Activated naive CD8-positive, alpha-beta T cell treated with anti-CD3 and anti-CD28 coated beads, Interleukin-2, amount 50 U/mL, for 24 hours (primary cell): ENCODE data around the gene SLC35G1.

Source experiments
- ATAC-seq: fragments of 150-1000 bp; cut with Tn5 transposase; one replicate; pipeline ENCODE4 v1.10.0; 2021
- DNase-seq: peaks from one replicate; pipeline ENCODE4 v3.0.0; 2021
- H3K27ac Mint-ChIP-seq: one replicate; pipeline ENCODE4 v1.8.0; 2021; ENCODE audit warnings: mild to moderate bottlenecking, mixed read lengths
- H3K27me3 Mint-ChIP-seq: one replicate; pipeline ENCODE4 v1.8.0; 2021; ENCODE audit warnings: mixed read lengths
- H3K36me3 Mint-ChIP-seq: one replicate; pipeline ENCODE4 v1.8.0; 2021; ENCODE audit warnings: low read depth, mixed read lengths
- H3K4me1 Mint-ChIP-seq: one replicate; pipeline ENCODE4 v1.8.0; 2021; ENCODE audit warnings: mixed read lengths
- H3K4me3 Mint-ChIP-seq: one replicate; pipeline ENCODE4 v1.8.0; 2021; ENCODE audit warnings: mild to moderate bottlenecking, moderate library complexity, mixed read lengths
- H3K9me3 Mint-ChIP-seq: one replicate; pipeline ENCODE4 v1.8.0; 2021; ENCODE audit warnings: mixed read lengths

Gene SLC35G1

DNA sequence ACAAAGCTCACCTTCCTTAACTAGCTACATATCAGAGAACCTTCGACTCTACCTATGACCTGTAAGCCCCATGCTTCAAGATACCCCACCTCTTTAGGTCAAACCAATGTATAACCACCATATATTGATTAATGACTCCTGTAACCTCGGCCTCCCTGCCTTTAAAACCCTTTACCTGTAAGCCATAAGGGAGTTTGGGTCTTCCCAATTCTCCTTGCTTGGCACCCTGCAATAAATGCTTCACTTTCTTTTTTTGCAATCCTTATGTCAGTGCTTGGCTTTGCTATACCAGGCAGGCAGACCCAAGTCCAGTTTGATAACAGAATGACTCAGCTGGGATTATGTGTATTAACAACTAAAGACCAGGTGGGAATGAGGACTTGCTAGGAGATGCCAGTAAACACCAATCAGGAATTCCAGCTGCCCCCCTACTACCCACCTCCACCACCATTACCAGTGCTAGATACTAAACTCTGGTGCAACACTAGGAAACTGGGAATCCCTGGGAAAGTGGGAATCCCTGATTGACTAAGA is 22.0 kb upstream of the SLC35G1 start:
- ATAC-seq (no peak), DNase-seq (no peak)
- H3K36me3 Mint-ChIP-seq: no peaks in the 10 kb centered on the region
- H3K4me1 Mint-ChIP-seq: no peaks in the 10 kb centered on the region
- no peak overlapping the region for H3K27ac Mint-ChIP-seq
- no peak overlapping the region for H3K4me3 Mint-ChIP-seq
- H3K27me3 Mint-ChIP-seq: peaks cover 20% of the 10 kb centered on the region
- no peaks in the 10 kb centered on the region for H3K9me3 Mint-ChIP-seq

DNA sequence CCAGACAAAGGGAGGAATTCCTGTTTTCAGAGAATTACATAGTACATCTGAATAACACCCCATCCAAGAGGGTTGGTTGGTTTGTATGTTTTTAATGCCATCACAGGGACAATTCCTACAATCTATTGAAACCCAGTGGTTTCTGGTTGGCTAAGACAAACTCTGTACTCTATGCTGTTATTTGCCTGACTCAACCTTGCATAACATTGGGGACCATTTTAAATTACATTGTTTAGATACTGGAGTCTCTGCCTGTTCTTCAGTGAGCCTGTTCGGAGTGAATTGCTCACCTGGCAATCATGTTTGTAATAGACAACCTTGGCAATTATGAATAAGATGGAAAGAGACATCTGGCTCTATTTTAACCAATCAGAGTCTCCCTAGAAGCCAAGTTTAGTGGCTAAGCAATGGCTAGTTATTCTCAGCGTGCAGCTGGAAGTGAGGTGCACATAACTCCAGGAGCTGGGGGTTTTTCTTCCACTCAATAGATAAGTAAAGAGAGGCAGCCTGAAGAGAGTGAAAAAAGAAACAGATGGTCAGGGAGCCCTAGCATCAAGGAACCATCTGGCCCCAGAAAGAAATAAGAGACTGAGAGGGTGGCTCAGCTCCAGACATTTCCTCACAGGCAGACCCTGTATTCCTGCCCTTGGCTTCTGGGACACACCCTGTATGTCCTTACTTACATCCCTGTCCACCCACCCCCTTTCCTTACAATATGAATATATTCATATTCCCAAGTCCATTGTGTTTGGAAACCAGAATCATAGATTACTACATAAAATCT is 21.2 kb upstream of the SLC35G1 start:
- Mint-ChIP-seq H3K27me3 (peaks cover 20% of the 10 kb centered on the region), H3K36me3 (no peaks in the 10 kb centered on the region), H3K4me3 (no peak overlapping the region), H3K9me3 (no peaks in the 10 kb centered on the region), H3K4me1 (no peaks in the 10 kb centered on the region), H3K27ac (no peak overlapping the region)
- no peak for DNase-seq
- ATAC-seq: no peak

DNA sequence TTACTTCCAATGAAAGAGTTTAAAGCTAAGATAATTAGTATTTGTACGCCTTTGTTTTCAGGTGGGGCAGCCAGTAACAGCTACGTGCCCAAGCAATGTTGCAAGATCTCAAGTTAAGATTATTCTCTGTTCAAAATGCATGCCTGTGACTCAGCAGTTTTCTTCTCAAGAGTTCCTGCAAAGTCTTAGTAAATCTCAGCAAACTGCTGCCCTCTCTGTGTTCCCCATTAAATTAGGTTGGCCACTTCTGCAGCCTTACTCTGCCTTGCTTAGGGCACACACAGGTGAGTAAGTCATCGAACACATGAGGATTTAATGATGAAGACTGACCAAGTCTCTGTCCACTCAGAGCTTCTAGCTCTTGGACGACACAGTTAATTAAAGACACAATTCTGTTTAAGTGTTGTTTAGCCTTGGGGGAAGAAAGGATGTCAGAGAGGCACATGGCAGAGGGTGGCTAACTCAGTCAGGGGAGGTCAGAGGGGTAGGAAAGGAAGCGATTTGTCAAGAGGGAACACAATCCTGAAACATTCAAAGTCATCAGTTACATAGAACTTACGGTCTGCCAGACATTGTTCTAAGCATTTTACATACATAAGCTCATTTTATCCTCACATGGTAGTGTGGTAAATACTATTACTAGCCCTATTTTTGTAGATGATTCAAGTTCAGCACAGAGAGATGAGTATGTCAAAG is 20.2 kb upstream of the SLC35G1 start:
- Mint-ChIP-seq H3K4me3 (no peak overlapping the region), H3K27ac (no peak overlapping the region), H3K36me3 (no peaks in the 10 kb centered on the region), H3K9me3 (no peaks in the 10 kb centered on the region), H3K27me3 (peaks cover 16% of the 10 kb centered on the region), H3K4me1 (no peaks in the 10 kb centered on the region)
- DNase-seq: no peak
- ATAC-seq: no peak

DNA sequence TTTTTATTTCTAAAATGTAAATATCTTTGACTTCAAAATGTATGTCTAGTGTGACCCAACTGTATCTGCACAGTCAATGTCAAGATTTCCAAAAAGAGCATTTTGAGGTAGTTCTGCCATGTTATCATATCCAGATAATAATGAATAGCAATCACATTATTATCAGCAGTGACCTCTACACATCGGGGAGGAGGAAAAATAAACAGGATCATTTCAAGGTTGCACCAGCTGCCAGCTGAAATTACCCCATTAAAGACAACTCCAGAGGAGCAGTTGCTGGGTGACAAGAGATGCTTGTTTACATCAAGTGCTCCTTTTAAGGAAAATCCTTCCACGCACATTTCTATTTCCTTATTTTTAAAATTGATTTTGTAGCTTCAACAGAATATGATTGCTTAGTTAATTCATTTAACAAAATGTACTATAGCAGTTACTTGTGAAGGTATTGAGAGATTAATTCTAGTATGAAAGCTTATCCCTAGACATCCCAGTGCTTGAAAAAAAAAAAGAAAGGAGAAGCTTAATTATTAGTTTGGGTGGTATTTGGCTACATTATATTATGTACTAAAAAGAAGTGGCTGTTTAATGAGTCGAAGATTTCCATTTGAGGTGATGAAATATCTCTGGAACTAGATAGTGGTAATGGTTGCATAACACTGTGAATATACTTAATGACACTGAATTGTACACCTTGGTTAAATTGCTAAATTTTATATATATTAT is 19.3 kb upstream of the SLC35G1 start:
- Mint-ChIP-seq H3K27me3 (peaks cover 19% of the 10 kb centered on the region), H3K4me1 (no peaks in the 10 kb centered on the region), H3K4me3 (no peak overlapping the region), H3K9me3 (no peaks in the 10 kb centered on the region), H3K27ac (no peak overlapping the region), H3K36me3 (no peaks in the 10 kb centered on the region)
- no peak for ATAC-seq
- DNase-seq: no peak

DNA sequence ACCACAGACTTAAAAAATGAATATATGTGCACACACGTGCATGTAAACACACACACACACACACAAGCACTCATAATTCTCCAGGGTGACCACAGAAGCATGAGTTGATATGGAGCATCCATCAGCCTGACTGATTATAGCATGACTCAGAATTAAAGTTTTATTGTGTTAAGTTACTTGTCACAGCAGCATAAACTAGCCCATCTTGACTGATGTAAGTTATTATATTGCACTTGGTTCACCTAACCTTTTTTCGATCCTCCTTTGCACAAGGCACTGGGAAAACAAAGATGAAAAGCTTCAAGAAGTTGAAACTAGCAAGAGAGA is 18.8 kb upstream of the SLC35G1 start:
- Mint-ChIP-seq H3K4me3 (no peak overlapping the region), H3K36me3 (no peaks in the 10 kb centered on the region), H3K27ac (no peak overlapping the region), H3K27me3 (peaks cover 19% of the 10 kb centered on the region), H3K4me1 (no peaks in the 10 kb centered on the region), H3K9me3 (no peaks in the 10 kb centered on the region)
- no peak for ATAC-seq
- DNase-seq: no peak

DNA sequence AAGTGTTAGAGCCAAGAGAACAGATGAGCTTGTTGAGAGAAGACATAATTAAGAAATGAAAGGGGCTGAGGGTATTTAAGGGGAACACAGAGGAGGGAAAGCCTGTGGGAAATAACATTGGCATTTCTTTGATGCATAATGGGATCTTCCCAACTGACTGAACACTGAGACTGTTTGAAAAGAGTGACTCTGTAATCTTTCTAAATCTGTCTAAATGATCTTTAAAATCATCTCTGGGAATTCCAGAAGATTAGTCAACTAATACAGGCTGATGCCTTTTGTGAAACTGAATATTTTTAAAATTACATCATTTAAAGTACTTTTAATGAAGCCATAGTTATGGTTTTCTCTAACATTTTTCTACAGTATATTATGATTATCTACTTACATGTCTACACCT is 17.4 kb upstream of the SLC35G1 start:
- Mint-ChIP-seq H3K4me3 (no peak overlapping the region), H3K4me1 (no peaks in the 10 kb centered on the region), H3K9me3 (no peaks in the 10 kb centered on the region), H3K27ac (no peak overlapping the region), H3K36me3 (no peaks in the 10 kb centered on the region), H3K27me3 (peaks cover 22% of the 10 kb centered on the region)
- ATAC-seq (no peak), DNase-seq (no peak)

DNA sequence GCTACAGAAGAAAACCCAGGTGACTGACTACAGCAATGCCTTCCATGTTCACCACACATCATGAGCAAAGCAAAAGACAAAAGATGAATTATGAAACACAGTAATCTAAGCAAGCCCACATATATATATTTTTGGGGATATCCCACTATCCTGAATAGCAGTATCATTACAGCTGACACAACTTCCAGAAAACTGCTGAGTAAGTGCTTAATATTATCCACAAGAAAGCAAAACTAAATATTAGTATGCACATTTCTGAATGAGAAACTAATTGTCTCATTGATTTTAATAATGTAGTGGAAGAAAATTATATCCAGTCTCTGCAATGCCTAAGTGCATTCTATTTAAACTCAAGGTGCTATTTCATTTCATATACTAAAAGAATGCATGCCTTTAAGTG is 14.5 kb upstream of the SLC35G1 start:
- no peak overlapping the region for H3K4me3 Mint-ChIP-seq
- H3K4me1 Mint-ChIP-seq: no peaks in the 10 kb centered on the region
- H3K36me3 Mint-ChIP-seq: no peaks in the 10 kb centered on the region
- DNase-seq (no peak), ATAC-seq (no peak)
- no peaks in the 10 kb centered on the region for H3K9me3 Mint-ChIP-seq
- peaks cover 22% of the 10 kb centered on the region for H3K27me3 Mint-ChIP-seq
- H3K27ac Mint-ChIP-seq: no peak overlapping the region

DNA sequence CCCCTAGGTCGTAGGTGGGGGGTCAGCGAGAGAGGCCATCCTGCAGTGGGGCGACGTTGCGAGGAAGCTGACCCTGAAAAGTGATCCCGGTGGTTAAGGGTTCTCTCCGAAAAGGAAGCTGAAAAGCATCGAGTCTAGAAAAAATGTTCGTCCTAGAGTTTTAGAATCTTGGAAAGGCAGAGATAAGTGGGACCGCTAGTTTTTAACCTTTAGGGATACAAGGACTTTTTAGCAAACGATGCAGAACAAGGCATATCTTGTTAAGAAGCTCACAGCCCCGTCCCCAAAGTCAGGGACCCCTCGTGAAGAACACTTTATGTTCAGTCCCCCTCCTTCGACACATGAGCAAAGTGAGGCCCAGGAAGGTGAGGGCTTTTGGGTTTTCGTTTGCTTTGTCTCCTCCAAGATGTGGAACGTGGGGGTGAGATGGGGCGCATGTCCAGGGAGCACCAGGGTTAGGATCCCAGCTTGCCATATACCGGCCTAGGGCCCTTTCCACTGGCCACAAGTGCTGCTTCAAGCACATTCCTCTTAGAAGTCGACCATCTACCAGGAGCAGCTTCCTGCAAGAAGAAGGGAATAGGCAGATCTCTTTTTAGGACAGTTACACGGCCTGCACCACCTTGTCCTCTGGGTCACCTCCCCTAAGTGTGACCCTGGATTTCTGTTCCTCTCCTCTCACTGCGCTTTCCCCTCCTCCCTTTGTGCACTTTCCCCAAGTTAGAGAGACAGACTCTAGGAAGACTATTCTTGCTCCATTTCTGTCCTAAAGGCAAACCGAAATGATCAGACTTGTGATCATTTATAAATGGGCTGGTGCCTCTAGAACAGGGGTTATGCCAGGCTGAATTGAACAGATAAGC is 969 bp downstream of the SLC35G1 start:
- peaks cover 37% of the 10 kb centered on the region for H3K4me1 Mint-ChIP-seq
- no peak for ATAC-seq
- no peak for DNase-seq
- no peaks in the 10 kb centered on the region for H3K27me3 Mint-ChIP-seq
- no peaks in the 10 kb centered on the region for H3K9me3 Mint-ChIP-seq
- peak overlapping the region; percentile 66 for H3K27ac Mint-ChIP-seq
- peak overlapping the region; percentile 82 for H3K4me3 Mint-ChIP-seq
- H3K36me3 Mint-ChIP-seq: peaks cover 8% of the 10 kb centered on the region

DNA sequence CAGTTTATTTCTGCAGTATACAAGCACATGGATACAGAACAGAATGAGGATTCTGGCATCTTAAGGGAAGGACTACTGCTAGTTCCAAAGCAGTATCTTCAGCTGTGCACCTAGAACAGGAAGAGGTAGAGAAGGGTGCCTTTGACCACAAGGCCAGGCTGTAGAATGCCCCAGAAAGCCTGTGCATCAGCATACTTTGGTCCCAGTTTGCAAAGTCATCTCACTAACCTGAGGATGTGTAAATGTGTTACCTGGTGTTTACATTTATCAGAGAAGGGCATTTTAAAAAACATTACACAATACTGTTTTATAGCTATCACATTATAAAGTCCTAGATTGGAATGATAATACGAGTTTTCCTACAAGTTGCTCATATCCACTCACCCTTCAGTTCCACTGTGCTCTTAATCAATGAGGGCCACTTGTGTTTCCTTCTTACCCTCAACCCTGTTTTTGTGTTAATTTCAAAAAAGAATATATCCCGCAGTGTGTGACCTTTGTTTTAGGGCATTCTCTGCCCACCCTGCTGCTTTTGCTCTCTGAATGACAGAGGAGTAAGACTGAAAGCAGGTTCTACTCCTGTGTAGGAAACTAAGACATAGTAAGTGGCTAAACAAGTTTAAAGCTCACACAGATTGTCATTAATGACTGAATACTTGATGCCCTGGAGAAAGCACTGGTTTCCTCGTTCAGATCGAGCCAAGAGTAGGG is 3.4 kb downstream of the SLC35G1 start:
- Mint-ChIP-seq H3K27me3 (no peaks in the 10 kb centered on the region), H3K9me3 (no peaks in the 10 kb centered on the region), H3K36me3 (peaks cover 15% of the 10 kb centered on the region), H3K4me1 (peaks cover 37% of the 10 kb centered on the region), H3K4me3 (no peak overlapping the region), H3K27ac (no peak overlapping the region)
- DNase-seq: no peak
- ATAC-seq: no peak

DNA sequence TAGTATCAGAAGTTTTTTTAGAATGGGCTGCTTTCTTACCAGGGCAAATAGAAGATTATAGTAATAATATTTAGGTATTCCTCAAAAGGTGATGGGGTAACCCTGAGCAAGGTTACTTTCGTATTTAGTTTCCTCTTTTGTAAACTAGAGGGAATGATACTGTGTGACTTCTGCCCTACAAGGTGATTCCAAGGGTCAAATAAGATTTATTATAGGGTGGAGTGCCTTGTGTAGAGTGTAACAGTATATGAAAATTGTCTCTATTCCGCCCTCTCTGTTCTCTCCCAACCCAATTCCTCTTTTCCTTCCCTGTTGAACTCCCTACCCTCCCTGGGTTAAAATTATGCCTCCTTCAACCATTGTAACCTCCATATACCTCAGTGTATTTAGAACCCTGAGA is 5.3 kb downstream of the SLC35G1 start:
- Mint-ChIP-seq H3K27me3 (no peaks in the 10 kb centered on the region), H3K4me3 (no peak overlapping the region), H3K9me3 (no peaks in the 10 kb centered on the region), H3K4me1 (peaks cover 28% of the 10 kb centered on the region), H3K36me3 (peaks cover 15% of the 10 kb centered on the region), H3K27ac (no peak overlapping the region)
- DNase-seq (no peak), ATAC-seq (no peak)

DNA sequence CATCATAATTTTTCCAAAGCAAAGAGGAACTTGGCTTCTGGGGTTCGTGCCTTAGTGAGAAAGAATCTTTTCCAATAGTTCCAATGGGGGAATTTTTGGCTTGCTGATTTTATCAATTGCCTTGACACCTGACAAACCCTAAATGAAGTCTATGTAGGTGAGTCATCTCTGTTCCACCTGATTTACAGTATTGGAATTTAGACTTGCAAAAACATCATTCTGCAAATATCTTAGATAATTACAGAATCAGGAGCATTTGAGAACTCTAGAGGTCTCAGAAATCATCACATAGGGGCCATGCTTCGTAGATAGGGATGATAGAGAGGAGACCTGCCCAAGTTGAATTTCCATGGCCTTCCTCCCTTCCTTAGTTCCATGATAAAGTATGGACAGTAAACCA is 9.3 kb downstream of the SLC35G1 start:
- ATAC-seq: no peak
- DNase-seq: no peak
- peaks cover 7% of the 10 kb centered on the region for H3K4me1 Mint-ChIP-seq
- H3K36me3 Mint-ChIP-seq: peaks cover 20% of the 10 kb centered on the region
- H3K9me3 Mint-ChIP-seq: no peaks in the 10 kb centered on the region
- H3K27me3 Mint-ChIP-seq: no peaks in the 10 kb centered on the region
- no peak overlapping the region for H3K27ac Mint-ChIP-seq
- no peak overlapping the region for H3K4me3 Mint-ChIP-seq

DNA sequence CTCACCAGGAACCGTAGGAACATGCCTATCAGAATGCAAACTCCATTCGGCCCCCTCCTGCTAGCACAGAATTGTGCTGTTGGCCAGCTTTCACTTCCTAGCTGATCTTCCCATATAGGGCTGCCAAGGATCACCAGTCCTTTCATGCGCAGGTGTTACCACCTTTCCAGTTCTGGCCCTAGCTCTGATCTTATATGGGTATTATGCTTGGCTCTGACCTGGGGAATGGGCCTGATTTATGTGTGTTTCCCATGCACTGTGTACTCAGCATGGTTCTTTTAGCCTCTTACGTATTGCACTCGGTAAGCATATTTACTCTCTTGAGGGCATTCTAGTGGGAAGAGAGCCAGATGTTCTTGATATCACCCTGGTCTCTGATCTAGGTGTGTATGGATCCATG is 11.1 kb downstream of the SLC35G1 start:
- H3K27ac Mint-ChIP-seq: no peak overlapping the region
- H3K4me3 Mint-ChIP-seq: no peak overlapping the region
- peaks cover 7% of the 10 kb centered on the region for H3K4me1 Mint-ChIP-seq
- ATAC-seq (no peak), DNase-seq (no peak)
- no peaks in the 10 kb centered on the region for H3K9me3 Mint-ChIP-seq
- no peaks in the 10 kb centered on the region for H3K27me3 Mint-ChIP-seq
- H3K36me3 Mint-ChIP-seq: peaks cover 25% of the 10 kb centered on the region

DNA sequence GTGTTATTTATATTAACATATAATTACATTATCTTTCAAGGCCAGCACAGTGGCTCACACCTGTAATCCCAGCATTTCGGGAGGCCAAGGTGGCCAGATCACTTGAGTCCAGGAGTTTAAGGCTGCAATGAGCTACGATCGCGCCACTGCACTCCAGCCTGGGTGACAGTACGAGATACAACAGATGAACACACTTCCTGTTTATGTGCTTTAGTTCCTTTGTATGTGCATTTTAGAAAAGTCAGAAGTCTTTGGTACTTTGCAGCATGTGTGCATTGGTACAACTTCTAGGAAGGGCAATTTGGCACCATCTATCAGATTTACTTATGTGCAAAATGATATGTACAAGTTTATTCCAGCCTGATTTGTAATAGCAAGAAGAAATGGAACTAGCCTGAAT is 13.3 kb downstream of the SLC35G1 start:
- DNase-seq (no peak), ATAC-seq (no peak)
- H3K36me3 Mint-ChIP-seq: peaks cover 18% of the 10 kb centered on the region
- H3K4me1 Mint-ChIP-seq: peaks cover 7% of the 10 kb centered on the region
- H3K27me3 Mint-ChIP-seq: no peaks in the 10 kb centered on the region
- no peaks in the 10 kb centered on the region for H3K9me3 Mint-ChIP-seq
- H3K27ac Mint-ChIP-seq: no peak overlapping the region
- H3K4me3 Mint-ChIP-seq: no peak overlapping the region

DNA sequence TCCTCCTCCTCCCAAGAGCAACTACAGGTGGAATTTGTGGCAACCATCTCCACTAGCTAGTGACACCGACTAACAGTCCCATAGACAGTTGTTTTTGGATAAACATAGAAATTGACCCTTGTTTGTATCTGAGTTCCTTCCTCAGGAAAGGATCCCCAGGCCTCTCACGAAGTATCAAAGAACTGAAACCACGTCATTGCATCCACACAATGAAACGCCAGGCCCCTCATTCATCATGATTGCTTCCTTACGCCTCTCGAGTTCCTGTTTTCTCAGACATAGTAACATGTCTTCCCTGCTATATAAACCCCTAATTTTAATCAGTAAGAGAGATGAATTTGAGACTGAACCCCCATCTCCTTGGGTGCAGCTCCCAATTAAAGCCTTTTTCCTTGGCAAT is 18.1 kb downstream of the SLC35G1 start:
- no peak overlapping the region for H3K4me3 Mint-ChIP-seq

More for the DNA sequence above, 18.1 kb downstream of the SLC35G1 start:
- Mint-ChIP-seq H3K27me3 (no peaks in the 10 kb centered on the region), H3K9me3 (no peaks in the 10 kb centered on the region), H3K27ac (no peak overlapping the region), H3K4me1 (peaks cover 3% of the 10 kb centered on the region), H3K36me3 (peaks cover 21% of the 10 kb centered on the region)
- ATAC-seq (no peak), DNase-seq (no peak)
